HUES6 (cell line): ENCODE data around the gene CDADC1.
A peak's percentile ranks its signal among the peaks of the same experiment; 100 is the strongest.

Source experiments
- H3K27ac ChIP-seq: 2 replicates; pipeline ENCODE4 v1.7.0; 2013; ENCODE audit warnings: low read depth, mild to moderate bottlenecking, low read length, inconsistent platforms
- H3K27me3 ChIP-seq: 2 replicates; pipeline ENCODE4 v1.6.1; 2013; ENCODE audit warnings: low read length; ENCODE audit not compliant: control insufficient read depth, insufficient read depth
- H3K36me3 ChIP-seq: 2 replicates; pipeline ENCODE4 v1.6.1; 2013; ENCODE audit warnings: low read length; ENCODE audit not compliant: control insufficient read depth, insufficient read depth
- H3K4me1 ChIP-seq: 2 replicates; pipeline ENCODE4 v1.6.1; 2013; ENCODE audit warnings: low read length; ENCODE audit not compliant: control insufficient read depth, insufficient read depth
- H3K4me3 ChIP-seq: 2 replicates; pipeline ENCODE4 v1.5.1; 2013; ENCODE audit warnings: low read depth, low read length
- H3K9ac ChIP-seq: one replicate; pipeline ENCODE4 v1.6.1; 2013; ENCODE audit warnings: mild to moderate bottlenecking, low read length
- H3K9me3 ChIP-seq: 2 replicates; pipeline ENCODE4 v1.6.1; 2013; ENCODE audit warnings: low read depth, low read length; ENCODE audit not compliant: control insufficient read depth, insufficient read depth

CDADC1 gene

GRCh38 chr13:49295244-49295643 lies 47.5 kb downstream of the CDADC1 start:
- no peaks in the 10 kb centered on the region for H3K9me3 ChIP-seq
- H3K4me1 ChIP-seq = no peaks in the 10 kb centered on the region; the same call in 1 of the 2 replicates
- H3K27ac ChIP-seq = no peak overlapping the region
- H3K9ac ChIP-seq = no peak overlapping the region
- H3K27me3 ChIP-seq = no peaks in the 10 kb centered on the region
- no peaks in the 10 kb centered on the region for H3K36me3 ChIP-seq
- H3K4me3 ChIP-seq = no peak overlapping the region

GRCh38 chr13:49296659-49297058 lies 48.9 kb downstream of the CDADC1 start:
- Histone ChIP-seq H3K9me3 (no peaks in the 10 kb centered on the region), H3K36me3 (no peaks in the 10 kb centered on the region), H3K27me3 (no peaks in the 10 kb centered on the region), H3K9ac (no peak overlapping the region), H3K4me1 (no peaks in the 10 kb centered on the region; the same call in 1 of the 2 replicates), H3K27ac (no peak overlapping the region), H3K4me3 (no peak overlapping the region)

- no peak overlapping the region for H3K9ac ChIP-seq
- H3K4me3 ChIP-seq = no peak overlapping the region
- no peaks in the 10 kb centered on the region for H3K27me3 ChIP-seq
- H3K9me3 ChIP-seq = no peaks in the 10 kb centered on the region
- no peaks in the 10 kb centered on the region; the same call in 1 of the 2 replicates for H3K4me1 ChIP-seq
- no peak overlapping the region for H3K27ac ChIP-seq
- no peaks in the 10 kb centered on the region for H3K36me3 ChIP-seq
Observed at GRCh38 chr13:49297338-49297737, 49.6 kb downstream of the CDADC1 start.

- Histone ChIP-seq H3K27ac (no peak overlapping the region), H3K9me3 (no peaks in the 10 kb centered on the region), H3K4me3 (no peak overlapping the region), H3K36me3 (no peaks in the 10 kb centered on the region), H3K27me3 (no peaks in the 10 kb centered on the region), H3K9ac (no peak overlapping the region), H3K4me1 (no peaks in the 10 kb centered on the region; the same call in 1 of the 2 replicates)
Observed at GRCh38 chr13:49298416-49298815, 50.7 kb downstream of the CDADC1 start.

GRCh38 chr13:49298903-49299605 lies 51.3 kb downstream of the CDADC1 start:
- H3K36me3 ChIP-seq = no peaks in the 10 kb centered on the region
- no peaks in the 10 kb centered on the region; the same call in 1 of the 2 replicates for H3K4me1 ChIP-seq
- H3K27ac ChIP-seq = no peak overlapping the region
- no peaks in the 10 kb centered on the region for H3K27me3 ChIP-seq
- no peaks in the 10 kb centered on the region for H3K9me3 ChIP-seq
- H3K9ac ChIP-seq = no peak overlapping the region
- no peak overlapping the region for H3K4me3 ChIP-seq

GRCh38 chr13:49300276-49300675 lies 52.6 kb downstream of the CDADC1 start:
- Histone ChIP-seq H3K4me3 (no peak overlapping the region), H3K27me3 (no peaks in the 10 kb centered on the region), H3K4me1 (no peaks in the 10 kb centered on the region; the same call in 1 of the 2 replicates), H3K27ac (no peak overlapping the region), H3K36me3 (no peaks in the 10 kb centered on the region), H3K9ac (no peak overlapping the region), H3K9me3 (no peaks in the 10 kb centered on the region)

GRCh38 chr13:49300739-49301589 lies 53.2 kb downstream of the CDADC1 start:
- H3K27me3 ChIP-seq = no peaks in the 10 kb centered on the region
- H3K36me3 ChIP-seq = no peaks in the 10 kb centered on the region
- H3K4me3 ChIP-seq = peak overlapping the region; percentile 14; the same call in 1 of the 2 replicates
- H3K9me3 ChIP-seq = no peaks in the 10 kb centered on the region
- H3K4me1 ChIP-seq = no peaks in the 10 kb centered on the region; the same call in 1 of the 2 replicates
- no peak overlapping the region for H3K27ac ChIP-seq
- no peak overlapping the region for H3K9ac ChIP-seq

- Histone ChIP-seq H3K9me3 (no peaks in the 10 kb centered on the region), H3K36me3 (no peaks in the 10 kb centered on the region), H3K9ac (no peak overlapping the region), H3K27me3 (no peaks in the 10 kb centered on the region), H3K4me1 (no peaks in the 10 kb centered on the region; the same call in 1 of the 2 replicates), H3K4me3 (no peak overlapping the region), H3K27ac (no peak overlapping the region)
Observed at GRCh38 chr13:49302222-49302621, 54.5 kb downstream of the CDADC1 start.

GRCh38 chr13:49302817-49303216 lies 55.1 kb downstream of the CDADC1 start:
- Histone ChIP-seq H3K27ac (no peak overlapping the region), H3K9me3 (no peaks in the 10 kb centered on the region), H3K9ac (no peak overlapping the region), H3K4me3 (no peak overlapping the region), H3K27me3 (no peaks in the 10 kb centered on the region), H3K4me1 (no peaks in the 10 kb centered on the region; the same call in 1 of the 2 replicates), H3K36me3 (no peaks in the 10 kb centered on the region)

GRCh38 chr13:49303533-49304252 lies 56.0 kb downstream of the CDADC1 start:
- Histone ChIP-seq H3K4me1 (no peaks in the 10 kb centered on the region; the same call in 1 of the 2 replicates), H3K4me3 (no peak overlapping the region), H3K27me3 (no peaks in the 10 kb centered on the region), H3K9me3 (no peaks in the 10 kb centered on the region), H3K27ac (no peak overlapping the region), H3K9ac (no peak overlapping the region), H3K36me3 (no peaks in the 10 kb centered on the region)
